ENCODE results near the gene GCSAML. TPM values are rescaled to one million over a fixed set of nuclear protein-coding genes. Genes with fewer than 3 reads are reported as not detected.
A peak's percentile ranks its signal among the peaks of the same experiment; 100 is the strongest.

GCSAML gene
- total RNA-seq, 1 donor from 2014 or later = 0.14 TPM

DNA sequence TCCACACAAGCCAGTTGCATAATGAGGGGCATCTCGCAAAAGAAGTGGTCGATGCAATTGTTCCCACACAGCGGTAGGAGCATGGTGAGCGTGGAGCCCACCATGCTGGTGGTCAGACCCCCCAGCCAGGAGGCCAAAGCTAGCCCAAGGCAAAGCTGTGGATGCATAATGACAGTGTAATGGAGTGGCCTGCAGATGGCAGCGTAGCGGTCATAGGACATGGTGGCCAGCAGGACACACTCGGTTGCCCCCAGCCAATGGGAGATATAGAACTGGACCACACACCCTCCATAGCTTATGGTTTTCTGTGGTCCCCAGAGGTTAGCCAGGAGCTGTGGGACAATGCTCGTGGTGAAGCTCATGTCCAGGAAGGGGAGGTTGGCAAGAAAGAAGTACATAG is 17.0 kb upstream of the GCSAML start:
- TF ChIP-seq EZH2 (IDR thresholded peaks at IDR 0.05; ENCODE audit: insufficient read depth, low read length) (no peak), CTCF (IDR thresholded peaks at IDR 0.05; ENCODE audit: insufficient read depth, low read depth, low read length) (no peak)
- H3K79me2 ChIP-seq (ENCODE audit: insufficient read depth, low read length) = no peaks in the 10 kb centered on the region
- H3K9me3 Mint-ChIP-seq (ENCODE audit: unreplicated experiment) = no peaks in the 10 kb centered on the region
- no peak overlapping the region for H3K4me3 ChIP-seq (ENCODE audit: insufficient read depth, low read depth, low read length)
- H3K27me3 Mint-ChIP-seq (ENCODE audit: low read depth, unreplicated experiment) = no peaks in the 10 kb centered on the region
- no peak overlapping the region for H3K9ac ChIP-seq (ENCODE audit: low read length)
- H3K27me3 ChIP-seq (ENCODE audit: insufficient read depth, low read length) = no peaks in the 10 kb centered on the region
- H3K36me3 ChIP-seq (ENCODE audit: insufficient read depth, low read length) = no peaks in the 10 kb centered on the region
- no peaks in the 10 kb centered on the region for H4K20me1 ChIP-seq (ENCODE audit: insufficient read depth, low read length)
- H3K4me1 Mint-ChIP-seq (ENCODE audit: low read depth, unreplicated experiment) = peaks cover 16% of the 10 kb centered on the region
- H3K9me3 ChIP-seq (ENCODE audit: insufficient read depth, low read depth, low read length) = peaks cover 12% of the 10 kb centered on the region
- H3K27ac ChIP-seq (ENCODE audit: low read depth, low read length) = no peak overlapping the region
- H3K4me2 ChIP-seq (ENCODE audit: low read length) = no peak overlapping the region
- H3K4me1 ChIP-seq (ENCODE audit: insufficient read depth, low read length) = no peaks in the 10 kb centered on the region
- H3K27ac Mint-ChIP-seq (ENCODE audit: unreplicated experiment) = no peak overlapping the region
- FAIRE-seq = no peak
- H3K4me3 Mint-ChIP-seq (ENCODE audit: unreplicated experiment) = no peak overlapping the region
- no peak overlapping the region for H2AFZ ChIP-seq (ENCODE audit: low read depth, low read length)
- no peak for DNase-seq (ENCODE audit: low read depth)
- H3K36me3 Mint-ChIP-seq (ENCODE audit: low read depth, unreplicated experiment) = no peaks in the 10 kb centered on the region

GRCh38 chr1:247535402-247535801 is 13.5 kb upstream of the GCSAML start:
- peak overlapping the region; percentile 63 for H3K27ac Mint-ChIP-seq (ENCODE audit: unreplicated experiment)
- FAIRE-seq = no peak
- H3K9ac ChIP-seq (ENCODE audit: low read length) = no peak overlapping the region
- H3K27me3 ChIP-seq (ENCODE audit: insufficient read depth, low read length) = no peaks in the 10 kb centered on the region
- H3K27ac ChIP-seq (ENCODE audit: low read depth, low read length) = no peak overlapping the region
- no peaks in the 10 kb centered on the region for H3K27me3 Mint-ChIP-seq (ENCODE audit: low read depth, unreplicated experiment)
- no peak overlapping the region for H2AFZ ChIP-seq (ENCODE audit: low read depth, low read length)
- no peaks in the 10 kb centered on the region for H4K20me1 ChIP-seq (ENCODE audit: insufficient read depth, low read length)
- H3K9me3 Mint-ChIP-seq (ENCODE audit: unreplicated experiment) = no peaks in the 10 kb centered on the region
- no peaks in the 10 kb centered on the region for H3K79me2 ChIP-seq (ENCODE audit: insufficient read depth, low read length)
- no peaks in the 10 kb centered on the region for H3K36me3 ChIP-seq (ENCODE audit: insufficient read depth, low read length)
- no peak for DNase-seq (ENCODE audit: low read depth)
- no peak overlapping the region for H3K4me3 ChIP-seq (ENCODE audit: insufficient read depth, low read depth, low read length)
- no peak overlapping the region for H3K4me3 Mint-ChIP-seq (ENCODE audit: unreplicated experiment)
- peaks cover 12% of the 10 kb centered on the region for H3K9me3 ChIP-seq (ENCODE audit: insufficient read depth, low read depth, low read length)
- H3K4me1 Mint-ChIP-seq (ENCODE audit: low read depth, unreplicated experiment) = peaks cover 16% of the 10 kb centered on the region
- H3K4me1 ChIP-seq (ENCODE audit: insufficient read depth, low read length) = no peaks in the 10 kb centered on the region
- TF ChIP-seq EZH2 (IDR thresholded peaks at IDR 0.05; ENCODE audit: insufficient read depth, low read length) (no peak), CTCF (IDR thresholded peaks at IDR 0.05; ENCODE audit: insufficient read depth, low read depth, low read length) (no peak)
- no peaks in the 10 kb centered on the region for H3K36me3 Mint-ChIP-seq (ENCODE audit: low read depth, unreplicated experiment)
- no peak overlapping the region for H3K4me2 ChIP-seq (ENCODE audit: low read length)

DNA sequence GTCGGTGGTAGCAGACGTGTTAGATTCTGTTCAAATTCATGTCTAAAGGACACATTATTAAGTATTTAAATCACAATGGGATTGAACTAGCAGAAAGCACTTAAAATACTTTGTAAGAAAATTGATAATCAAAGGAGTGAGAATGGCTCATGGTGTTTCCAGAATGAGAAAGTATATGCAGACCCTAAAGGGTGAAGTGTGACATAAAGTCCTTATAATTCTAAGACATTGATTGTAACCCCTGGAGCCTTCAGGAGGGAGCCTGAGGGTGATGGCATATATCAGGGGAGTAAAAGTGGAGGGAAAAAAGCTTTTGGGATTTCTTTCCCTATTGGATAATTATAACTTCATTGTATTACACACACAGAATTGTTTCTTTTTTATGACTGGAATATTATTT is 12.6 kb upstream of the GCSAML start, which contains the start of gene OR2C3:
Gene OR2C3 (minus strand): TSS at position 101 of the 400 bp plus-strand sequence. CDS start 3,929 bp downstream, outside the sequence.
- H3K4me3 ChIP-seq (ENCODE audit: insufficient read depth, low read depth, low read length) = no peak within 1 kb of the TSS
- H3K4me2 ChIP-seq (ENCODE audit: low read length) = no peak within 1 kb of the TSS
- DNase-seq (ENCODE audit: low read depth) (no peak), FAIRE-seq (no peak)
- peaks cover 7% of the 10 kb centered on the region for H3K9me3 ChIP-seq (ENCODE audit: insufficient read depth, low read depth, low read length)
- H3K9ac ChIP-seq (ENCODE audit: low read length) = no peak within 1 kb of the TSS
- H3K36me3 ChIP-seq (ENCODE audit: insufficient read depth, low read length) = no peaks in the 10 kb centered on the region
- no peaks in the 10 kb centered on the region for H3K4me1 ChIP-seq (ENCODE audit: insufficient read depth, low read length)
- no peak within 1 kb of the TSS for H3K27ac ChIP-seq (ENCODE audit: low read depth, low read length)
- Mint-ChIP-seq H3K4me1 (ENCODE audit: low read depth, unreplicated experiment) (peaks cover 16% of the 10 kb centered on the region), H3K9me3 (ENCODE audit: unreplicated experiment) (no peaks in the 10 kb centered on the region), H3K27me3 (ENCODE audit: low read depth, unreplicated experiment) (no peaks in the 10 kb centered on the region), H3K36me3 (ENCODE audit: low read depth, unreplicated experiment) (no peaks in the 10 kb centered on the region), H3K4me3 (ENCODE audit: unreplicated experiment) (no peak within 1 kb of the TSS), H3K27ac (ENCODE audit: unreplicated experiment) (peak within 1 kb of the TSS; percentile 63)
- H3K79me2 ChIP-seq (ENCODE audit: insufficient read depth, low read length) = no peaks in the 10 kb centered on the region
- H4K20me1 ChIP-seq (ENCODE audit: insufficient read depth, low read length) = no peaks in the 10 kb centered on the region
- H2AFZ ChIP-seq (ENCODE audit: low read depth, low read length) = no peak within 1 kb of the TSS
- no peaks in the 10 kb centered on the region for H3K27me3 ChIP-seq (ENCODE audit: insufficient read depth, low read length)
- TF ChIP-seq CTCF (IDR thresholded peaks at IDR 0.05; ENCODE audit: insufficient read depth, low read depth, low read length) (no peak), EZH2 (IDR thresholded peaks at IDR 0.05; ENCODE audit: insufficient read depth, low read length) (no peak)
